ACC112 (cell line): ENCODE measurements around the gene ATG7.
A peak's percentile ranks its signal among the peaks of the same experiment; 100 is the strongest.

Experiments
- H2AFZ ChIP-seq: fragments of 200-600 bp; sonication (generic); one replicate; pipeline ENCODE4 v1.6.0; 2017; ENCODE audit warnings: antibody characterized with exemption, low read length; ENCODE audit not compliant: unreplicated experiment
- H3K27ac ChIP-seq: fragments of 200-600 bp; sonication (generic); 2 replicates; pipeline ENCODE4 v1.5.1; 2014; ENCODE audit warnings: low read depth, mild to moderate bottlenecking, antibody characterized with exemption, low read length, moderate library complexity
- H3K27me3 ChIP-seq: fragments of 200-600 bp; sonication (generic); 2 replicates; pipeline ENCODE4 v1.6.1; 2014; ENCODE audit warnings: mild to moderate bottlenecking, antibody characterized with exemption, low read length, moderate library complexity, mixed read lengths; ENCODE audit not compliant: insufficient read depth
- H3K36me3 ChIP-seq: fragments of 200-600 bp; sonication (generic); 2 replicates; pipeline ENCODE4 v1.6.1; 2016; ENCODE audit warnings: mild to moderate bottlenecking, antibody characterized with exemption, low read length, moderate library complexity, mixed read lengths; ENCODE audit not compliant: insufficient read depth
- H3K4me1 ChIP-seq: fragments of 200-600 bp; sonication (generic); one replicate; pipeline ENCODE4 v1.6.1; 2016; ENCODE audit warnings: low read length, mixed read lengths; ENCODE audit not compliant: insufficient read depth, unreplicated experiment, control insufficient read depth
- H3K4me3 ChIP-seq: fragments of 200-600 bp; sonication (generic); 2 replicates; pipeline ENCODE4 v1.5.1; 2014; ENCODE audit warnings: mild to moderate bottlenecking, low read depth, low read length
- H3K79me2 ChIP-seq: fragments of 200-600 bp; sonication (generic); one replicate; pipeline ENCODE4 v1.6.0; 2016; ENCODE audit warnings: low read length; ENCODE audit not compliant: control insufficient read depth, unreplicated experiment, insufficient read depth

ATG7 gene

GRCh38 chr3:11549580-11550140 is 277.5 kb downstream of the ATG7 start:
- no peak overlapping the region for H2AFZ ChIP-seq
- H3K4me1 ChIP-seq = peaks cover 44% of the 10 kb centered on the region
- no peaks in the 10 kb centered on the region for H3K27me3 ChIP-seq
- H3K4me3 ChIP-seq = no peak overlapping the region
- no peaks in the 10 kb centered on the region for H3K79me2 ChIP-seq
- peaks cover 9% of the 10 kb centered on the region; the same call in 1 of the 2 replicates for H3K36me3 ChIP-seq
- peak overlapping the region; percentile 62 for H3K27ac ChIP-seq

- Histone ChIP-seq H3K27ac (peak overlapping the region; percentile 31; the same call in 1 of the 2 replicates), H3K4me3 (peak overlapping the region; percentile 16; the same call in 1 of the 2 replicates), H3K4me1 (peaks cover 39% of the 10 kb centered on the region)
Observed at GRCh38 chr3:11551036-11551435, 278.8 kb downstream of the ATG7 start.

GRCh38 chr3:11552289-11553264 is 280.4 kb downstream of the ATG7 start:
- H3K4me1 ChIP-seq = peaks cover 52% of the 10 kb centered on the region
- no peak overlapping the region for H3K27ac ChIP-seq
- peaks cover 9% of the 10 kb centered on the region for H3K79me2 ChIP-seq
- H2AFZ ChIP-seq = no peak overlapping the region
- H3K4me3 ChIP-seq = no peak overlapping the region
- H3K36me3 ChIP-seq = peaks cover 7% of the 10 kb centered on the region; the same call in 1 of the 2 replicates
- no peaks in the 10 kb centered on the region for H3K27me3 ChIP-seq

More at GRCh38 chr3:11551036-11551435, 278.8 kb downstream of the ATG7 start:
- peaks cover 13% of the 10 kb centered on the region; the same call in 1 of the 2 replicates for H3K36me3 ChIP-seq
- H3K27me3 ChIP-seq = no peaks in the 10 kb centered on the region
- peaks cover 6% of the 10 kb centered on the region for H3K79me2 ChIP-seq
- no peak overlapping the region for H2AFZ ChIP-seq

GRCh38 chr3:11553436-11554235 is 281.4 kb downstream of the ATG7 start:
- H3K27ac ChIP-seq = no peak overlapping the region

DNA sequence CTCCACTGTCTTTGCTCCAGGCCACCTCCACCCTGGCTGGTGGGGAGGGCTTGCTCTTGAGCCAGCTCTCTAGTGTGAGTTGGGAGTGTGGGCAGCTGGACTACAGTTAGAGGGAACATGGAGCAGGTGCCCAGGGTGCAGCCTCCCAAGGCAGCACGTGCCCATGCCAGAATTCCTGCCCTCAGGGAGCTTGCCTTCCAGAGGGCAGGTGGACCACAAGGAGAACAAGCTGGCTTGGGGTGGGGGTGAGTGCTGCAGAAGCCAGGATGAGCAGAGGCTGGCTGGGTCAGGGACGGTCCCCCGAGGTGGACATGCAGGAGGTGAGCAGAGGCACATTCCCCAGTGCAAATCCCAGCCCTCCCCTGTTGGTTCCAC is 282.0 kb downstream of the ATG7 start:
- no peak overlapping the region for H3K4me3 ChIP-seq
- H3K27ac ChIP-seq = no peak overlapping the region
- H3K4me1 ChIP-seq = peaks cover 57% of the 10 kb centered on the region
- H3K36me3 ChIP-seq = peaks cover 7% of the 10 kb centered on the region; the same call in 1 of the 2 replicates
- H3K27me3 ChIP-seq = no peaks in the 10 kb centered on the region
- H3K79me2 ChIP-seq = peaks cover 9% of the 10 kb centered on the region
- H2AFZ ChIP-seq = no peak overlapping the region

More at GRCh38 chr3:11553436-11554235, 281.4 kb downstream of the ATG7 start:
- Histone ChIP-seq H2AFZ (no peak overlapping the region), H3K4me3 (no peak overlapping the region), H3K79me2 (peaks cover 9% of the 10 kb centered on the region), H3K36me3 (peaks cover 7% of the 10 kb centered on the region; the same call in 1 of the 2 replicates), H3K4me1 (peaks cover 60% of the 10 kb centered on the region), H3K27me3 (no peaks in the 10 kb centered on the region)

- Histone ChIP-seq H3K27ac (no peak overlapping the region), H3K4me1 (peaks cover 53% of the 10 kb centered on the region), H3K36me3 (peaks cover 7% of the 10 kb centered on the region; the same call in 1 of the 2 replicates), H3K4me3 (no peak overlapping the region), H3K27me3 (no peaks in the 10 kb centered on the region), H3K79me2 (peaks cover 12% of the 10 kb centered on the region), H2AFZ (no peak overlapping the region)
Observed at GRCh38 chr3:11554666-11555065, 282.5 kb downstream of the ATG7 start.

GRCh38 chr3:11555211-11555782 is 283.1 kb downstream of the ATG7 start:
- H3K4me1 ChIP-seq = peaks cover 52% of the 10 kb centered on the region
- H3K36me3 ChIP-seq = peaks cover 7% of the 10 kb centered on the region; the same call in 1 of the 2 replicates
- no peaks in the 10 kb centered on the region for H3K27me3 ChIP-seq
- H3K4me3 ChIP-seq = no peak overlapping the region
- H3K27ac ChIP-seq = no peak overlapping the region
- H2AFZ ChIP-seq = no peak overlapping the region
- peaks cover 15% of the 10 kb centered on the region for H3K79me2 ChIP-seq

- H3K27me3 ChIP-seq = no peaks in the 10 kb centered on the region
- no peak overlapping the region for H3K27ac ChIP-seq
- H2AFZ ChIP-seq = no peak overlapping the region
- H3K79me2 ChIP-seq = peaks cover 18% of the 10 kb centered on the region
- peaks cover 47% of the 10 kb centered on the region for H3K4me1 ChIP-seq
- H3K36me3 ChIP-seq = peaks cover 7% of the 10 kb centered on the region; the same call in 1 of the 2 replicates
- no peak overlapping the region for H3K4me3 ChIP-seq
Observed at GRCh38 chr3:11555881-11556633, 283.9 kb downstream of the ATG7 start.

- Histone ChIP-seq H3K4me3 (no peak overlapping the region), H3K79me2 (peaks cover 22% of the 10 kb centered on the region), H3K36me3 (peaks cover 7% of the 10 kb centered on the region; the same call in 1 of the 2 replicates), H2AFZ (no peak overlapping the region), H3K27ac (peak overlapping the region; percentile 82), H3K27me3 (no peaks in the 10 kb centered on the region), H3K4me1 (peaks cover 47% of the 10 kb centered on the region)
Observed at GRCh38 chr3:11556851-11557644, 284.9 kb downstream of the ATG7 start.
